PC-3 (cell line): ENCODE data around the gene XRCC2. TPM values are rescaled to one million over a fixed set of nuclear protein-coding genes. Genes with fewer than 3 reads are reported as not detected.

ENCODE experiments used
- ATAC-seq: fragments of 200-7000 bp; cut with Tn5 transposase; 2 replicates; pipeline ENCODE4 v1.9.1; 2020; ENCODE audit warnings: mild to moderate bottlenecking, moderate library complexity
- BruUV-seq: library from RNA; stranded (reverse); fragments of 400-500 nt; replicated peaks from 2 replicates; lab custom pipeline; 2021; lab: Mats Ljungman, UMichigan
- CTCF ChIA-PET: fragments of 300-600 bp; sonication (Branson Sonifier 250); formaldehyde crosslinking; loops from one replicate; lab custom pipeline; 2022; ENCODE audit warnings: antibody characterized with exemption; lab: Charles Lee
- POLR2A ChIA-PET: fragments of 300-600 bp; sonication (Branson Sonifier 250); formaldehyde crosslinking; loops from one replicate; lab custom pipeline; 2022; ENCODE audit warnings: antibody characterized with exemption; ENCODE audit not compliant: unreplicated experiment; lab: Charles Lee
- DNase-seq: peaks from one replicate; pipeline ENCODE4 v3.0.0-alpha.2; 2015
- H2AFZ ChIP-seq: fragments of 300-600 bp; sonication (generic); 2 replicates; pipeline ENCODE4 v1.6.0; 2016; ENCODE audit warnings: antibody characterized with exemption, low read length
- H3F3A ChIP-seq: fragments of 300-600 bp; sonication (generic); one replicate; pipeline ENCODE4 v1.6.0; 2017; ENCODE audit warnings: antibody characterized with exemption, low read length, control low read depth, mild to moderate bottlenecking; ENCODE audit not compliant: unreplicated experiment
- H3K27ac ChIP-seq: fragments of 300-600 bp; sonication (generic); 2 replicates; pipeline ENCODE4 v1.5.1; 2016; ENCODE audit warnings: mild to moderate bottlenecking, low read length
- H3K27me3 ChIP-seq: fragments of 300-600 bp; sonication (generic); 2 replicates; pipeline ENCODE4 v1.6.1; 2016; ENCODE audit warnings: low read length, mixed read lengths
- H3K36me3 ChIP-seq: fragments of 300-600 bp; sonication (generic); 2 replicates; pipeline ENCODE4 v1.6.1; 2016; ENCODE audit warnings: low read depth, mixed run types, low read length, mixed read lengths
- H3K4me1 ChIP-seq: fragments of 300-600 bp; sonication (generic); 2 replicates; pipeline ENCODE4 v1.5.1; 2016; ENCODE audit warnings: low read length; ENCODE audit not compliant: insufficient read depth
- H3K4me2 ChIP-seq: fragments of 300-600 bp; sonication (generic); 2 replicates; pipeline ENCODE4 v1.6.0; 2016; ENCODE audit warnings: low read length
- H3K4me3 ChIP-seq: fragments of 300-600 bp; sonication (generic); 2 replicates; pipeline ENCODE4 v1.5.1; 2016; ENCODE audit warnings: mild to moderate bottlenecking, low read length, mixed read lengths
- H3K79me2 ChIP-seq: fragments of 300-600 bp; sonication (generic); 2 replicates; pipeline ENCODE4 v1.6.1; 2017; ENCODE audit warnings: low read length, mixed read lengths
- H3K9ac ChIP-seq: fragments of 300-600 bp; sonication (generic); 2 replicates; pipeline ENCODE4 v1.6.0; 2016; ENCODE audit warnings: mild to moderate bottlenecking, low read length
- H3K9me2 ChIP-seq: fragments of 300-600 bp; sonication (generic); replicated peaks from 2 replicates; pipeline ENCODE4 v1.6.1; 2016; ENCODE audit warnings: mixed run types, low read length, mixed read lengths
- H3K9me3 ChIP-seq: fragments of 300-600 bp; sonication (generic); 2 replicates; pipeline ENCODE4 v1.6.1; 2016; ENCODE audit warnings: low read length, mixed read lengths
- H4K20me1 ChIP-seq: fragments of 300-600 bp; sonication (generic); 2 replicates; pipeline ENCODE4 v1.6.1; 2016; ENCODE audit warnings: low read length, mixed read lengths
- EZH2 ChIP-seq: fragments of 300-600 bp; sonication (generic); IDR thresholded peaks from one replicate; pipeline ENCODE4 v1.6.1; 2017; ENCODE audit warnings: antibody characterized with exemption, mild to moderate bottlenecking, low read length; ENCODE audit not compliant: unreplicated experiment
- EZH2phosphoT487 ChIP-seq: fragments of 300-600 bp; sonication (generic); IDR thresholded peaks from 2 replicates; pipeline ENCODE4 v1.6.1; 2018; ENCODE audit warnings: mild to moderate bottlenecking, antibody characterized with exemption, low read length, borderline replicate concordance
- intact Hi-C: fragments of 100-400 bp; cut with micrococcal nuclease; formaldehyde crosslinking; loops from 2 replicates; pipeline ENCODE4 v1.9.0; 2023
- total RNA-seq: library from RNA; depleted of rRNA; stranded (reverse); fragments of >200 nt; gene quantifications from 2 replicates; pipeline ENCODE4 v1.2.3, GENCODE V29; 2014; rRNA removed
- TF ChIP-seq, protein P1 (sequence below): fragments of 300-600 bp; sonication (generic); conservative IDR thresholded peaks from 2 replicates; pipeline ENCODE4 v1.5.1; 2017; ENCODE audit warnings: antibody characterized with exemption, low read depth, mild to moderate bottlenecking, low read length

Gene XRCC2
- total RNA-seq, 1 experiment from 2014 or later = 18.7 TPM

DNA sequence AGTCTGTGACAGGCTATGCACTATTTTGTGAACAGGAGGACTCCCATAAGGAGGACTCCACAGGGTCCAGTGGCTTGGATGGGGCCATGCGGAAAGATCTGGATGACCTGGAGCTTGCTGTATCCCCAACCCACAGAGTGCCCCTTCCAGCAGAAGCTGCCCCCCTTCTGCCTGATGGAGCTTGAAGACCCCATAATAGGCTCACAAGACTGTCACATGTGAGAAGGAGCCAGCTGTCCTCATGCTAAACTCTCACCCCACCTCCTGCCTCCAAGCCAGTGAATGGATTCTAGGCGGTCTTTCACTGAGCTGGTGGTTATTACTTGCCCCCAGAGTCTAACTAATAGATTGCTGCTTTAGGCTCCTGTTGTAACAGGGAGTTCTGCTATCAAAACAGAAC, 79.1 kb downstream of the XRCC2 start:
- no peaks in the 10 kb centered on the region for H3K36me3 ChIP-seq
- H3K27ac ChIP-seq = no peak overlapping the region
- DNase-seq = no peak
- ChIA-PET CTCF (no interaction called here), POLR2A (no interaction called here)
- no peak overlapping the region for H2AFZ ChIP-seq
- BruUV-seq = no TSS peak
- no peaks in the 10 kb centered on the region for H3K9me2 ChIP-seq
- H3K79me2 ChIP-seq = no peaks in the 10 kb centered on the region
- H4K20me1 ChIP-seq = no peaks in the 10 kb centered on the region
- H3K27me3 ChIP-seq = no peaks in the 10 kb centered on the region
- no peak overlapping the region for H3K4me2 ChIP-seq
- ATAC-seq = no peak
- H3K4me1 ChIP-seq = no peaks in the 10 kb centered on the region
- no peaks in the 10 kb centered on the region for H3F3A ChIP-seq
- no peak overlapping the region for H3K4me3 ChIP-seq
- TF ChIP-seq EZH2phosphoT487 (no peak), EZH2 (no peak)
- TF ChIP-seq, protein P1, sequence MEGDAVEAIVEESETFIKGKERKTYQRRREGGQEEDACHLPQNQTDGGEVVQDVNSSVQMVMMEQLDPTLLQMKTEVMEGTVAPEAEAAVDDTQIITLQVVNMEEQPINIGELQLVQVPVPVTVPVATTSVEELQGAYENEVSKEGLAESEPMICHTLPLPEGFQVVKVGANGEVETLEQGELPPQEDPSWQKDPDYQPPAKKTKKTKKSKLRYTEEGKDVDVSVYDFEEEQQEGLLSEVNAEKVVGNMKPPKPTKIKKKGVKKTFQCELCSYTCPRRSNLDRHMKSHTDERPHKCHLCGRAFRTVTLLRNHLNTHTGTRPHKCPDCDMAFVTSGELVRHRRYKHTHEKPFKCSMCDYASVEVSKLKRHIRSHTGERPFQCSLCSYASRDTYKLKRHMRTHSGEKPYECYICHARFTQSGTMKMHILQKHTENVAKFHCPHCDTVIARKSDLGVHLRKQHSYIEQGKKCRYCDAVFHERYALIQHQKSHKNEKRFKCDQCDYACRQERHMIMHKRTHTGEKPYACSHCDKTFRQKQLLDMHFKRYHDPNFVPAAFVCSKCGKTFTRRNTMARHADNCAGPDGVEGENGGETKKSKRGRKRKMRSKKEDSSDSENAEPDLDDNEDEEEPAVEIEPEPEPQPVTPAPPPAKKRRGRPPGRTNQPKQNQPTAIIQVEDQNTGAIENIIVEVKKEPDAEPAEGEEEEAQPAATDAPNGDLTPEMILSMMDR = no peak
- intact Hi-C loops = no loop called here
- H3K9ac ChIP-seq = no peak overlapping the region
- H3K9me3 ChIP-seq = no peaks in the 10 kb centered on the region

Other genes starting within 250 kb of the XRCC2 start
- gene KMT2C, start 240.1 kb downstream of the XRCC2 start, total RNA-seq = 15.3 and 28.5 TPM in 2 replicates
- gene ACTR3B, start 83.6 kb upstream of the XRCC2 start, total RNA-seq = 6.6 and 8.9 TPM in 2 replicates